ENCODE results near the gene ARIH2.
"Not testable (repeated sequence)": the region's sequence is repeated elsewhere in the genome, so short reads cannot be mapped to it uniquely, and the experiment has no call there.

The ARIH2 gene

GRCh38 chr3:48899273-48899672, 19.4 kb upstream of the ARIH2 start:
- H3K4me3 ChIP-seq (ENCODE audit: low read length), result peak overlapping the region; percentile 53
- peak overlapping the region; percentile 89 for H2AFZ ChIP-seq (ENCODE audit: low read depth, low read length)
- H3K36me3 ChIP-seq (ENCODE audit: insufficient read depth, low read length), result no peaks in the 10 kb centered on the region
- no peaks in the 10 kb centered on the region for H3K9me3 ChIP-seq (ENCODE audit: low read length)
- peaks cover 5% of the 10 kb centered on the region for H3K4me1 ChIP-seq (ENCODE audit: insufficient read depth, low read length)
- no peaks in the 10 kb centered on the region for H3K27me3 ChIP-seq (ENCODE audit: insufficient read depth, low read length)

GRCh38 chr3:48907026-48907425, 11.6 kb upstream of the ARIH2 start:
- H3K4me3 ChIP-seq (ENCODE audit: low read length); H2AFZ ChIP-seq (ENCODE audit: low read depth, low read length); H3K4me1 ChIP-seq (ENCODE audit: insufficient read depth, low read length); H3K27me3 ChIP-seq (ENCODE audit: insufficient read depth, low read length); H3K36me3 ChIP-seq (ENCODE audit: insufficient read depth, low read length); H3K9me3 ChIP-seq (ENCODE audit: low read length): not testable (repeated sequence)

GRCh38 chr3:48915296-48915695, 3.3 kb upstream of the ARIH2 start:
- no peak overlapping the region for H2AFZ ChIP-seq (ENCODE audit: low read depth, low read length)
- H3K36me3 ChIP-seq (ENCODE audit: insufficient read depth, low read length), result no peaks in the 10 kb centered on the region
- H3K9me3 ChIP-seq (ENCODE audit: low read length), result no peaks in the 10 kb centered on the region
- H3K27me3 ChIP-seq (ENCODE audit: insufficient read depth, low read length), result no peaks in the 10 kb centered on the region
- H3K4me3 ChIP-seq (ENCODE audit: low read length), result no peak overlapping the region
- H3K4me1 ChIP-seq (ENCODE audit: insufficient read depth, low read length), result peaks cover 7% of the 10 kb centered on the region

GRCh38 chr3:48919215-48920138, 835 bp downstream of the ARIH2 start:
- Histone ChIP-seq H3K36me3 (ENCODE audit: insufficient read depth, low read length) (peaks cover 17% of the 10 kb centered on the region), H3K4me1 (ENCODE audit: insufficient read depth, low read length) (peaks cover 7% of the 10 kb centered on the region), H3K27me3 (ENCODE audit: insufficient read depth, low read length) (no peaks in the 10 kb centered on the region), H3K4me3 (ENCODE audit: low read length) (peak overlapping the region; percentile 92), H2AFZ (ENCODE audit: low read depth, low read length) (peak overlapping the region; percentile 75), H3K9me3 (ENCODE audit: low read length) (no peaks in the 10 kb centered on the region)

- Histone ChIP-seq H2AFZ (ENCODE audit: low read depth, low read length) (no peak overlapping the region), H3K36me3 (ENCODE audit: insufficient read depth, low read length) (peaks cover 66% of the 10 kb centered on the region), H3K9me3 (ENCODE audit: low read length) (no peaks in the 10 kb centered on the region)
Measured at GRCh38 chr3:48926425-48927392, 8.1 kb downstream of the ARIH2 start.

GRCh38 chr3:48927928-48928327, 9.3 kb downstream of the ARIH2 start:
- Histone ChIP-seq H3K4me1 (ENCODE audit: insufficient read depth, low read length) (no peaks in the 10 kb centered on the region), H2AFZ (ENCODE audit: low read depth, low read length) (no peak overlapping the region), H3K4me3 (ENCODE audit: low read length) (no peak overlapping the region), H3K36me3 (ENCODE audit: insufficient read depth, low read length) (peaks cover 65% of the 10 kb centered on the region), H3K9me3 (ENCODE audit: low read length) (peaks cover 2% of the 10 kb centered on the region), H3K27me3 (ENCODE audit: insufficient read depth, low read length) (no peaks in the 10 kb centered on the region)

More at GRCh38 chr3:48926425-48927392, 8.1 kb downstream of the ARIH2 start:
- Histone ChIP-seq H3K4me1 (ENCODE audit: insufficient read depth, low read length) (no peaks in the 10 kb centered on the region), H3K27me3 (ENCODE audit: insufficient read depth, low read length) (no peaks in the 10 kb centered on the region), H3K4me3 (ENCODE audit: low read length) (no peak overlapping the region)

GRCh38 chr3:48928679-48929078, 10.0 kb downstream of the ARIH2 start:
- Histone ChIP-seq H3K36me3 (ENCODE audit: insufficient read depth, low read length) (peaks cover 65% of the 10 kb centered on the region), H2AFZ (ENCODE audit: low read depth, low read length) (no peak overlapping the region)

GRCh38 chr3:48929358-48930035, 10.9 kb downstream of the ARIH2 start:
- H2AFZ ChIP-seq (ENCODE audit: low read depth, low read length), result no peak overlapping the region
- no peaks in the 10 kb centered on the region for H3K27me3 ChIP-seq (ENCODE audit: insufficient read depth, low read length)
- H3K9me3 ChIP-seq (ENCODE audit: low read length), result peaks cover 4% of the 10 kb centered on the region
- H3K4me1 ChIP-seq (ENCODE audit: insufficient read depth, low read length), result no peaks in the 10 kb centered on the region
- no peak overlapping the region for H3K4me3 ChIP-seq (ENCODE audit: low read length)
- peaks cover 59% of the 10 kb centered on the region for H3K36me3 ChIP-seq (ENCODE audit: insufficient read depth, low read length)

More at GRCh38 chr3:48928679-48929078, 10.0 kb downstream of the ARIH2 start:
- H3K4me3 ChIP-seq (ENCODE audit: low read length), result no peak overlapping the region
- peaks cover 4% of the 10 kb centered on the region for H3K9me3 ChIP-seq (ENCODE audit: low read length)
- no peaks in the 10 kb centered on the region for H3K27me3 ChIP-seq (ENCODE audit: insufficient read depth, low read length)
- H3K4me1 ChIP-seq (ENCODE audit: insufficient read depth, low read length), result no peaks in the 10 kb centered on the region

- Histone ChIP-seq H3K27me3 (ENCODE audit: insufficient read depth, low read length) (no peaks in the 10 kb centered on the region), H3K4me1 (ENCODE audit: insufficient read depth, low read length) (no peaks in the 10 kb centered on the region), H3K4me3 (ENCODE audit: low read length) (no peak overlapping the region), H3K9me3 (ENCODE audit: low read length) (peaks cover 4% of the 10 kb centered on the region), H3K36me3 (ENCODE audit: insufficient read depth, low read length) (peaks cover 66% of the 10 kb centered on the region), H2AFZ (ENCODE audit: low read depth, low read length) (no peak overlapping the region)
Measured at GRCh38 chr3:48930590-48930989, 11.9 kb downstream of the ARIH2 start.

- H3K9me3 ChIP-seq (ENCODE audit: low read length), result peaks cover 6% of the 10 kb centered on the region
- H3K27me3 ChIP-seq (ENCODE audit: insufficient read depth, low read length), result no peaks in the 10 kb centered on the region
- no peak overlapping the region for H2AFZ ChIP-seq (ENCODE audit: low read depth, low read length)
- H3K36me3 ChIP-seq (ENCODE audit: insufficient read depth, low read length), result peaks cover 58% of the 10 kb centered on the region
- no peak overlapping the region for H3K4me3 ChIP-seq (ENCODE audit: low read length)
- H3K4me1 ChIP-seq (ENCODE audit: insufficient read depth, low read length), result no peaks in the 10 kb centered on the region
Measured at GRCh38 chr3:48931944-48932580, 13.4 kb downstream of the ARIH2 start.

- H3K9me3 ChIP-seq (ENCODE audit: low read length), result peaks cover 6% of the 10 kb centered on the region
- H2AFZ ChIP-seq (ENCODE audit: low read depth, low read length), result no peak overlapping the region
- no peaks in the 10 kb centered on the region for H3K4me1 ChIP-seq (ENCODE audit: insufficient read depth, low read length)
- no peak overlapping the region for H3K4me3 ChIP-seq (ENCODE audit: low read length)
- H3K27me3 ChIP-seq (ENCODE audit: insufficient read depth, low read length), result no peaks in the 10 kb centered on the region
- H3K36me3 ChIP-seq (ENCODE audit: insufficient read depth, low read length), result peaks cover 42% of the 10 kb centered on the region
Measured at GRCh38 chr3:48934333-48934991, 15.8 kb downstream of the ARIH2 start.

- Histone ChIP-seq H3K4me1 (ENCODE audit: insufficient read depth, low read length) (no peaks in the 10 kb centered on the region), H3K36me3 (ENCODE audit: insufficient read depth, low read length) (peaks cover 33% of the 10 kb centered on the region), H3K27me3 (ENCODE audit: insufficient read depth, low read length) (no peaks in the 10 kb centered on the region), H2AFZ (ENCODE audit: low read depth, low read length) (no peak overlapping the region), H3K9me3 (ENCODE audit: low read length) (peaks cover 6% of the 10 kb centered on the region), H3K4me3 (ENCODE audit: low read length) (no peak overlapping the region)
Measured at GRCh38 chr3:48935530-48935929, 16.9 kb downstream of the ARIH2 start.

Data from neuron (in vitro differentiated cells).